Lower lobe of right lung (tissue), 2 donors: ENCODE measurements around the gene ADGRV1. TPM values are rescaled to one million over a fixed set of nuclear protein-coding genes. Genes with fewer than 3 reads are reported as not detected.

ENCODE experiments used
- ATAC-seq, 2 donors: fragments of 200-7000 bp; cut with Tn5 transposase; one replicate each; pipeline ENCODE4 v1.9.1; 2020 to 2022; ENCODE audit warnings: mild to moderate bottlenecking in 2 of 2, moderate library complexity in 2 of 2
- DNase-seq: peaks from one replicate; pipeline ENCODE4 v3.0.0-alpha.2; 2020
- H3K27ac ChIP-seq: fragments of 200-600 bp; one replicate; pipeline ENCODE4 v1.8.0; 2022
- H3K27me3 ChIP-seq: fragments of 200-600 bp; one replicate; pipeline ENCODE4 v1.8.0; 2022; ENCODE audit warnings: low read depth
- H3K36me3 ChIP-seq: fragments of 200-600 bp; one replicate; pipeline ENCODE4 v1.8.0; 2022; ENCODE audit warnings: mild to moderate bottlenecking
- H3K4me1 ChIP-seq: fragments of 200-600 bp; one replicate; pipeline ENCODE4 v1.8.0; 2022
- H3K4me3 ChIP-seq: fragments of 200-600 bp; one replicate; pipeline ENCODE4 v1.8.0; 2022; ENCODE audit warnings: mild to moderate bottlenecking
- H3K9me3 ChIP-seq: fragments of 200-600 bp; one replicate; pipeline ENCODE4 v1.8.0; 2022
- intact Hi-C: fragments of 100-400 bp; cut with DNase I; formaldehyde crosslinking; loops from one replicate; pipeline ENCODE4 v1.11.0; 2022
- total RNA-seq: library from RNA; stranded (reverse); fragmentation: NEBNext Ultra II Directional; extraction: Animal tissue kit (Norgen Biotek cat#: 25700); gene quantifications from one replicate; pipeline ENCODE4 v1.2.1, GENCODE V29; 2021
- TF ChIP-seq, protein P1 (sequence below): fragments of 200-600 bp; IDR thresholded peaks from one replicate; pipeline ENCODE4 v1.8.0; 2022; ENCODE audit warnings: antibody characterized with exemption, mild to moderate bottlenecking
- donor health status: DM: no; HTN: yes; CAD: no; lungs with severe emphysema.

The ADGRV1 gene
- total RNA-seq, 1 donor from 2014 or later, result 49.7 TPM

DNA sequence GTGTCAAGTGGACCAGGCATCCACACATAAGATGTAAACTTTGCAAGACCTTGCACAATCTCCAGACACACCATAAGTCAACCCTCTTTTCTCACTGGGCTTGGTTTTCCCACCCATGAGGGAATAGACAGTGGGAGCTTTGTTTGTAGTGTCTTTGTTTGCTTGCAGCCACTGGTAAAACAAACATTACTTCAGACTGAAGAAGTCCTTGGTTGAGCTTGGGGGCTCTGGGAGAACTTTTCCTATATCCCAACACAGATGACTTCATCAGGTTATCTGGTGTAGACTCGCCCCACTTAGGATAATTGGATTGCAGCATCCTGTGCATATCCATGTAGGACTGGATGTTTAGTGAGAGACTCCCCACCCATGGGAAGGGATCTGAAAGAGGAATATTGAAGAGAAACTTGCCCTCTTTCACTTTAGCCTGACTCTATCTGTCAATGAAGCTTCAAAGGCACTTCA is 11.5 kb upstream of the ADGRV1 start:
- TF ChIP-seq, protein P1, sequence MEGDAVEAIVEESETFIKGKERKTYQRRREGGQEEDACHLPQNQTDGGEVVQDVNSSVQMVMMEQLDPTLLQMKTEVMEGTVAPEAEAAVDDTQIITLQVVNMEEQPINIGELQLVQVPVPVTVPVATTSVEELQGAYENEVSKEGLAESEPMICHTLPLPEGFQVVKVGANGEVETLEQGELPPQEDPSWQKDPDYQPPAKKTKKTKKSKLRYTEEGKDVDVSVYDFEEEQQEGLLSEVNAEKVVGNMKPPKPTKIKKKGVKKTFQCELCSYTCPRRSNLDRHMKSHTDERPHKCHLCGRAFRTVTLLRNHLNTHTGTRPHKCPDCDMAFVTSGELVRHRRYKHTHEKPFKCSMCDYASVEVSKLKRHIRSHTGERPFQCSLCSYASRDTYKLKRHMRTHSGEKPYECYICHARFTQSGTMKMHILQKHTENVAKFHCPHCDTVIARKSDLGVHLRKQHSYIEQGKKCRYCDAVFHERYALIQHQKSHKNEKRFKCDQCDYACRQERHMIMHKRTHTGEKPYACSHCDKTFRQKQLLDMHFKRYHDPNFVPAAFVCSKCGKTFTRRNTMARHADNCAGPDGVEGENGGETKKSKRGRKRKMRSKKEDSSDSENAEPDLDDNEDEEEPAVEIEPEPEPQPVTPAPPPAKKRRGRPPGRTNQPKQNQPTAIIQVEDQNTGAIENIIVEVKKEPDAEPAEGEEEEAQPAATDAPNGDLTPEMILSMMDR, result no peak
- ATAC-seq (peak; percentile 47 to 55), DNase-seq (no peak)
- intact Hi-C loops, result no loop called here
- Histone ChIP-seq H3K27ac (peak overlapping the region; percentile 7), H3K36me3 (no peaks in the 10 kb centered on the region), H3K4me3 (no peak overlapping the region), H3K9me3 (no peaks in the 10 kb centered on the region), H3K27me3 (no peaks in the 10 kb centered on the region), H3K4me1 (no peaks in the 10 kb centered on the region)

DNA sequence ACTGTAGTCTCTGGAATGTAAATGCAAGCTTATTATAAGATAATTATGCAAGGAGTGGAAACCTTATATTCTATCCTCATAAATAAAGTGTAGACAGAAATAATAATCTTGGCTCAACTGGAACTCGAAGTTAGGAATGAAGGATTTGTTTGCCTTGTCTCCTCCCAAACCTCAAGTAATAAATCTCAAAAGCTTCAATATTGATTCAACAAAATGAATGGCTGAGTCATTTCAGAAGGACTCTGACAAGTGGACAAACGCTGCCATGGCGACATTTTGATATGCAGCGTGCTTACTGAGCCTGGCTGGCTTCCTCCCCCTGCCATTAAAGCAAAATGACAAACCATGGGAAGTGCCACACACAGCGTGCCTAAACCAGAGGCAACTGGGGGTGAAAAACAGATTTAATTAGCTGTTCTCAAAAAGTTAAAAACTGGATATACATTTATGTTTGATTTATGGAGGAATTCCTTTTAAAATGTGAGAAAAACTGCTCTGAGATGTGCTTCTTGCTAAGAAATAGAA is 10.5 kb upstream of the ADGRV1 start:
- Histone ChIP-seq H3K4me1 (no peaks in the 10 kb centered on the region), H3K4me3 (no peak overlapping the region), H3K9me3 (no peaks in the 10 kb centered on the region), H3K36me3 (no peaks in the 10 kb centered on the region), H3K27me3 (no peaks in the 10 kb centered on the region), H3K27ac (no peak overlapping the region)
- TF ChIP-seq, protein P1, result no peak
- peak; percentile 81 for DNase-seq
- peak; percentile 86 to 96 for ATAC-seq
- intact Hi-C loops, result no loop called here

DNA sequence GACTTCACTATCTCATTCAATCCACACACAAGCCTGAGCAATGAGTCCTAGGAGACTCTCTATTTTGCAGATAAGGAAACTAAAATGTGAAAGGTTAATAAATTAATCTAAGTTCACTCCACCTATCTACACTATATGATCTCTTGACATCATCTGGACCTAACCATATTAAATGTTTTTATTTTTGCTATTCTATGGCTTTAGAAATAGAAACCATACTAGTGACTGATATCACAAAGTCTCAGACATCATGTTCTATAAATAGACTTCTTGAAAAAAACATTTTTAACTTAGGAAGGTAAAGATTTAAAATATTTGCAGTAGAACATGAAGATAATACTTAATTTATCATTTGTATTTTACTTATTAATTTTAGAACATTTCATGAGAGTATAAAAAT is 9.4 kb upstream of the ADGRV1 start:
- no peaks in the 10 kb centered on the region for H3K36me3 ChIP-seq
- no peak overlapping the region for H3K4me3 ChIP-seq
- no peak overlapping the region for H3K27ac ChIP-seq
- DNase-seq (no peak), ATAC-seq (no peak)
- no peaks in the 10 kb centered on the region for H3K27me3 ChIP-seq
- no peaks in the 10 kb centered on the region for H3K4me1 ChIP-seq
- intact Hi-C loops, result no loop called here
- no peaks in the 10 kb centered on the region for H3K9me3 ChIP-seq
- TF ChIP-seq, protein P1, result no peak

DNA sequence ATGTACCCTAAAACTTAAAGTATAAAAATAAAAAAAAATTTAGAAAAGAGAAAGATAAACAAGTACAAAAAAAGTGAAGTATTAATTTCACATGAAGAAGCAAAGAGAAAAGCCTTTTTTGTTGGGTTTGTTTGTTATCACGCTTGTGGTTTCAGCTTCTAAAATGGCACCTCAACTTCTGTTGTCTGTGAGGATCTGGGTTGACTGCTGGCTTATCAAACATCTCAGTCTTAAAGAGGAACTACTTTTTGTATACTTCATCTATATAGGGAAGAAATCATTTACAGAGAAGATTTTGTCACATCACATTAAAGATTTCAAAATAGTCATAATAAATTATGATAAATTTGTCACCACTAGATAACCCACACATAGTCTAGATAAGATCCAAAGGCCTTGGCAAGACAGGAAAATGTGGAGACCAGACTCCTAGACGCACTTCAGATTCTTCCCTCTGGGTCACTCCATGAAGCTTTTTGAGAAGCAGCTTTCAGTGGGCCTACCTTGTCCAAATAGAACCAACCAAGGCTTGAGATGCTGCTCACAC is 8.8 kb upstream of the ADGRV1 start:
- Histone ChIP-seq H3K4me1 (no peaks in the 10 kb centered on the region), H3K4me3 (no peak overlapping the region), H3K27ac (no peak overlapping the region), H3K36me3 (no peaks in the 10 kb centered on the region), H3K9me3 (no peaks in the 10 kb centered on the region), H3K27me3 (no peaks in the 10 kb centered on the region)
- TF ChIP-seq, protein P1, result no peak
- ATAC-seq (no peak), DNase-seq (no peak)
- intact Hi-C loops, result no loop called here

DNA sequence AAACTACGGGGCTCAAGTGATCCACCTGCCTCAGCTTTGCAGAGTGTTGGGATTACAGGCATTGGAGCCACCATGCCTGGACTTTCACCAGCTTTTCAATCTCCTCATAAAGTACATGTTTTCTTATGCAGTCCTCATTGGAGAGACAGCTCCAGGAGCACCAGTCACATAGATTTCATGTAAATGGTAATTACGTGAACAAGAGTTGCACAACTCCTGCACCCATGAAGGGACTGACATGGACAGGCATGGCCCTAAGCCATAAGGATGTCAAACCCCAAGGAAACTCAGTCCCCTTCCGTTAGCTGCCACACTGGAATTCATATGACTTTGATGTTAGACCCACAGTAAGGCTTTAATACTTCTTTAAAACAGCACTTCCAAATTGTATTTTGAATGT is 7.6 kb upstream of the ADGRV1 start:
- Histone ChIP-seq H3K4me3 (no peak overlapping the region), H3K4me1 (no peaks in the 10 kb centered on the region), H3K27ac (no peak overlapping the region), H3K27me3 (no peaks in the 10 kb centered on the region), H3K36me3 (no peaks in the 10 kb centered on the region), H3K9me3 (no peaks in the 10 kb centered on the region)
- intact Hi-C loops, result no loop called here
- TF ChIP-seq, protein P1, result no peak
- DNase-seq (no peak), ATAC-seq (no peak)
